DND-41 (cell line): ENCODE results near the gene OPRL1.

Experiments used
- ATAC-seq: fragments of 200-7000 bp; cut with Tn5 transposase; 3 replicates; pipeline ENCODE4 v1.9.1; 2021; ENCODE audit warnings: low read depth; ENCODE audit not compliant: insufficient read depth
- DNase-seq: peaks from one replicate; pipeline ENCODE4 v3.0.0-alpha.2; 2020
- H2AFZ ChIP-seq: 2 replicates; pipeline ENCODE4 v1.6.0; 2012; ENCODE audit warnings: low read depth, low read length
- H3K27ac ChIP-seq: 2 replicates; pipeline ENCODE4 v1.5.1; 2012; ENCODE audit warnings: low read length, inconsistent platforms
- H3K27me3 ChIP-seq: fragments of 200-600 bp; sonication (generic); 2 replicates; pipeline ENCODE4 v1.6.0; 2012; ENCODE audit warnings: low read length, mild to moderate bottlenecking, inconsistent platforms; ENCODE audit not compliant: insufficient read depth, poor library complexity
- H3K36me3 ChIP-seq: 2 replicates; pipeline ENCODE4 v1.5.1; 2012; ENCODE audit warnings: low read length, inconsistent platforms; ENCODE audit not compliant: insufficient read depth
- H3K4me1 ChIP-seq: 2 replicates; pipeline ENCODE4 v1.5.1; 2012; ENCODE audit warnings: mild to moderate bottlenecking, low read length; ENCODE audit not compliant: insufficient read depth
- H3K4me2 ChIP-seq: 2 replicates; pipeline ENCODE4 v1.6.0; 2012; ENCODE audit warnings: mild to moderate bottlenecking, moderate library complexity, low read length, inconsistent platforms; ENCODE audit not compliant: insufficient read depth
- H3K4me3 ChIP-seq, 2 experiments: fragments of 200-600 bp in 1 of 2; shearing (Covaris generic) in 1 of 2; 2 replicates each; pipeline ENCODE4 v1.5.1; 2012 to 2016; ENCODE audit warnings: inconsistent platforms in 2 of 2, low read length in 2 of 2, mild to moderate bottlenecking in 2 of 2, low read depth in 1 of 2, moderate library complexity in 1 of 2
- H3K79me2 ChIP-seq: 2 replicates; pipeline ENCODE4 v1.6.0; 2012; ENCODE audit warnings: low read length, inconsistent platforms; ENCODE audit not compliant: insufficient read depth
- H3K9ac ChIP-seq: 2 replicates; pipeline ENCODE4 v1.6.0; 2012; ENCODE audit warnings: low read depth, mild to moderate bottlenecking, inconsistent platforms, low read length, moderate library complexity
- H3K9me3 ChIP-seq: 2 replicates; pipeline ENCODE4 v1.5.1; 2012; ENCODE audit warnings: low read length, moderate library complexity, mild to moderate bottlenecking, inconsistent platforms; ENCODE audit not compliant: insufficient read depth, severe bottlenecking
- H4K20me1 ChIP-seq: 2 replicates; pipeline ENCODE4 v1.6.0; 2012; ENCODE audit warnings: low read length; ENCODE audit not compliant: insufficient read depth
- EZH2 ChIP-seq: IDR thresholded peaks from 3 replicates; pipeline ENCODE4 v1.6.1; 2012; ENCODE audit warnings: borderline replicate concordance, low read depth, mild to moderate bottlenecking, moderate library complexity, low read length, inconsistent platforms; ENCODE audit not compliant: severe bottlenecking
- TF ChIP-seq, protein P1 (sequence below): IDR thresholded peaks from 2 replicates; pipeline ENCODE4 v1.5.1; 2012; ENCODE audit warnings: borderline replicate concordance, low read length, moderate library complexity, mild to moderate bottlenecking; ENCODE audit not compliant: poor library complexity, severe bottlenecking; ENCODE audit errors: extremely low read depth

OPRL1 gene

DNA sequence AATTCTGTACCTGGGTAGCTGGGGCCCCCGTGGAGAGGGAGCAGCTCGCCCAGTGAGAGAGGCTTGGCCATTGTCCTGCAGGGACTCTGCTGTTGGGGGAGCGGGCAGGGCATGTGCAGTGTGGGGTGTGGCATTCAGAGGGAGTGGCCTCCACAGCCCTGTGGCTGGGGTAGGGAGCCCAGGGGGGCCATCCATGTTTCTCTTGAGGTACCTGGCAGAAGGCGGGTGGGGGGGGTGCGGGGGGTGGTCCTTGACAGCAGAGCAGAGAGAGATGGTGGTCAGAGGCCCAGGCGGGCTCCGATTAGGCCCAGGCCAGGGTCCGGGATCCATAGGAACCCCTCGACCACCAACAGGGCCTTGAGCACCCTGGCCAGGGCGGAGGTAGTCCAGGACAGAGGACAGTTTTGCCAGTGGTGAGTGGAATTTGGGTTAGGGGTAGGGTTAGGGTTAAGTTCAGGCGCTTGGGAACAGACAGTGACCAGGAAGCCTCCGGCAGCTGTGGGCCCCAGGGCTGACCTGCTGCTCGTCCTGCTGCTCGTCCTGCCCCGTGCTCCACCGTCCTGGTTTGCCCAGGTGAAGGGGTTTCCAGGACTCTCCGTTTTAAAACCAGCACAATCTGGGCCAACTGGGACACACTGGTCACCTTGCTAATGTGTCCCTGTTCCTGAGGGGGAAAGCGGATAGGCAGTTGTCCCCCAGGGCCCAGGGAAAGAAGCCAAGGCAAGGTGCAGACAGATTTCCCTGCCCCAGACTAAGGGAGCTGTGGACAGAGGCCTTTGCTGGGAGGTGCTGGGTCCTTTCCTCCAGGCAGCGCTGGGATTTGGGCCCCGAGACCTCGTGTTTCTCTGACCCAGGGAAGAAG lies 59.5 kb downstream of the OPRL1 start:
- Histone ChIP-seq H3K4me3 (no peak overlapping the region), H3K27me3 (no peaks in the 10 kb centered on the region), H3K9me3 (peaks cover 7% of the 10 kb centered on the region), H4K20me1 (0 out of 2 replicates have a peak, but pooled peaks cover 5% of the 10 kb centered on the region), H2AFZ (no peak overlapping the region), H3K4me1 (no peaks in the 10 kb centered on the region), H3K9ac (no peak overlapping the region), H3K27ac (no peak overlapping the region), H3K36me3 (no peaks in the 10 kb centered on the region), H3K4me2 (no peak overlapping the region), H3K79me2 (no peaks in the 10 kb centered on the region)
- ATAC-seq (no peak), DNase-seq (no peak)
- TF ChIP-seq EZH2, result no peak
- TF ChIP-seq, protein P1, sequence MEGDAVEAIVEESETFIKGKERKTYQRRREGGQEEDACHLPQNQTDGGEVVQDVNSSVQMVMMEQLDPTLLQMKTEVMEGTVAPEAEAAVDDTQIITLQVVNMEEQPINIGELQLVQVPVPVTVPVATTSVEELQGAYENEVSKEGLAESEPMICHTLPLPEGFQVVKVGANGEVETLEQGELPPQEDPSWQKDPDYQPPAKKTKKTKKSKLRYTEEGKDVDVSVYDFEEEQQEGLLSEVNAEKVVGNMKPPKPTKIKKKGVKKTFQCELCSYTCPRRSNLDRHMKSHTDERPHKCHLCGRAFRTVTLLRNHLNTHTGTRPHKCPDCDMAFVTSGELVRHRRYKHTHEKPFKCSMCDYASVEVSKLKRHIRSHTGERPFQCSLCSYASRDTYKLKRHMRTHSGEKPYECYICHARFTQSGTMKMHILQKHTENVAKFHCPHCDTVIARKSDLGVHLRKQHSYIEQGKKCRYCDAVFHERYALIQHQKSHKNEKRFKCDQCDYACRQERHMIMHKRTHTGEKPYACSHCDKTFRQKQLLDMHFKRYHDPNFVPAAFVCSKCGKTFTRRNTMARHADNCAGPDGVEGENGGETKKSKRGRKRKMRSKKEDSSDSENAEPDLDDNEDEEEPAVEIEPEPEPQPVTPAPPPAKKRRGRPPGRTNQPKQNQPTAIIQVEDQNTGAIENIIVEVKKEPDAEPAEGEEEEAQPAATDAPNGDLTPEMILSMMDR, result no peak

DNA sequence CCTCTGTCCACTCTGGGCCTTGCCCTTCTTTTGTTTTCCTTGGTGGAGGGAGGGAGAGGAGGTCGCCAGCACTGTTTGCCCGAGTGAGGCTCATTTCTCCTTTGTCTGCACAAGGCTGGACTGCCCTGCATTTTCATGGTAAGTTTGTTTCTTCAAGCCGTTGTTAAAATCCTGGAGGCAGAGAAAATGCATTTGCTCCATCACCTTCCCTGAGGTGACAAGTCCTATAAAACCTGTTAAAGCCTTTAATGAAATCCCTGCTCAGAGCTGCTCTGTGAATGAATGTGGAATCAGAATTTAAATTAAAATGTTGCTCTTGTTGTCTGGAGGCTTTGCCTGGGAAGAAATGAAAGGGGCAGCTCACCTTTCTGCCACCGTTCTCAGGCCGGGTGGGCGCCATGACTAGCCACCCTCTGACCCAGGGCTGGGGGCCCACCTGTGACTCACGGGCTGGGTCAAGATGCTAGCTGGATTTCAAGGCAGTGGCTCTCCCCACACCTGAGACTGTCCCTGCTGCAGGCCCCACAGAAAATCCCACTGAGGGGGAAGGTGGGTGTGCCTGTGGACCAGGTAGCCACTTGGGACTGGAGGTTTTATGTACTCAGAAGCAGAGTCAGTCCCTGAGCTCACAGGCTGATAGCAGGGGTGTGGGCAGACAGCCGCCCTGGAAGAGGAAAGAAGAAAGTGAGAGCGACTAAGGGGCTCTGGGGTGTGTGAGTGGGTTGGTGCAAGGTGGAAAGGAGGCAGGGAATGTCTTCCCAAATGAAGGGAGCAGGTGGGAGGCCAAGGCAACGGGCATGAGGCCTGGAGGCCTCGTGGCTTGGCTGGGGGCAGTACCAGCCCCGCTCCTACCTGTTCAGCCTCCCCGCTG lies 60.4 kb downstream of the OPRL1 start:
- no peak overlapping the region for H2AFZ ChIP-seq
- DNase-seq (no peak), ATAC-seq (no peak)
- no peaks in the 10 kb centered on the region for H3K27me3 ChIP-seq
- peaks cover 12% of the 10 kb centered on the region for H3K9me3 ChIP-seq
- TF ChIP-seq EZH2, result no peak
- TF ChIP-seq, protein P1, result no peak
- no peak overlapping the region for H3K4me2 ChIP-seq
- H3K79me2 ChIP-seq, result no peaks in the 10 kb centered on the region
- no peaks in the 10 kb centered on the region for H3K4me1 ChIP-seq
- H3K27ac ChIP-seq, result no peak overlapping the region
- H3K4me3 ChIP-seq, result no peak overlapping the region
- no peak overlapping the region for H3K9ac ChIP-seq
- no peaks in the 10 kb centered on the region for H3K36me3 ChIP-seq
- H4K20me1 ChIP-seq, result 0 out of 2 replicates have a peak, but pooled peaks cover 5% of the 10 kb centered on the region

DNA sequence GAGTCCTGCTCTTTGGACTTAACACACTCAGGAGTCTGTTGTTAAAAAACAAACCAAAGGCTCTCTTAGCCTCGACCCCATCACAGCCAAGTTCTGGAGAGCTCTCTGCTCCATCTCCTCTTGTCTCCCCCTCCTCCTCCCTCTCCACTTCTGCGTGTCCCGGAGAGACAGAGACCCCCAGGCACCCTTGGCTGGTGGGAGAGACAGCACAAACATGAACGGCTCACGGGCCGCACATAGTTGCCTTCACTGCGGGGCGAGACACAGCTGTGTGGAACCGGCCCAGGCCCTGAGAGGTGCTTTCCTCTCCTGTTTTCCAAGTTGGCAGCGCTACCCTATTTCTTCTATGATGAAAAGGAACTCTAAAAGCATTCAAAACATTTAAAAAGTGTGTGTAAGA lies 61.1 kb downstream of the OPRL1 start:
- DNase-seq (no peak), ATAC-seq (no peak)
- Histone ChIP-seq H4K20me1 (0 out of 2 replicates have a peak, but pooled peaks cover 5% of the 10 kb centered on the region), H3K4me3 (no peak overlapping the region), H3K9ac (no peak overlapping the region), H3K36me3 (no peaks in the 10 kb centered on the region), H3K27ac (no peak overlapping the region), H3K9me3 (peaks cover 19% of the 10 kb centered on the region), H3K4me2 (no peak overlapping the region), H2AFZ (no peak overlapping the region), H3K79me2 (no peaks in the 10 kb centered on the region), H3K4me1 (no peaks in the 10 kb centered on the region), H3K27me3 (no peaks in the 10 kb centered on the region)
- no peak for TF ChIP-seq EZH2
- TF ChIP-seq, protein P1, result no peak
